ENCODE results near the gene ATP6V0A1.

- TF ChIP-seq ZFP30 (CRISPR knock-in tag; IDR thresholded peaks at IDR 0.05) (no peak), ZFP3 (CRISPR knock-in tag; IDR thresholded peaks at IDR 0.05) (no peak), CSDC2 (CRISPR knock-in tag; IDR thresholded peaks at IDR 0.05) (no peak), TSHZ2 (CRISPR knock-in tag; IDR thresholded peaks at IDR 0.05) (no peak), ZC3H10 (CRISPR knock-in tag; IDR thresholded peaks at IDR 0.05) (no peak), PPARA (CRISPR knock-in tag; IDR thresholded peaks at IDR 0.05; ENCODE audit: borderline replicate concordance) (no peak), SNAI2 (CRISPR knock-in tag; IDR thresholded peaks at IDR 0.05) (no peak), BACH2 (CRISPR knock-in tag; IDR thresholded peaks at IDR 0.05; ENCODE audit: borderline replicate concordance) (no peak), ZNF70 (CRISPR knock-in tag; IDR thresholded peaks at IDR 0.05) (no peak), ZNF565 (CRISPR knock-in tag; conservative IDR thresholded peaks at IDR 0.05; ENCODE audit: low read depth) (no peak), POU6F1 (CRISPR knock-in tag; IDR thresholded peaks at IDR 0.05; ENCODE audit: borderline replicate concordance, low read depth) (no peak), RARB (CRISPR knock-in tag; IDR thresholded peaks at IDR 0.05) (no peak)
Observed at GRCh38 chr17:42563543-42563942, 104.9 kb downstream of the ATP6V0A1 start.

Data from SK-N-SH treated with all-trans-retinoic acid at 6 μM for 48 hours (cell line).